Fibroblast of upper back skin (primary cell): ENCODE measurements around the gene KRT33A.
A peak's percentile ranks its signal among the peaks of the same experiment; 100 is the strongest.
"Not testable (repeated sequence)": the region's sequence is repeated elsewhere in the genome, so short reads cannot be mapped to it uniquely, and the experiment has no call there.

Experiments used
- DNase-seq: peaks from one replicate; pipeline ENCODE4 v3.0.0-alpha.2; 2013

KRT33A gene

DNA sequence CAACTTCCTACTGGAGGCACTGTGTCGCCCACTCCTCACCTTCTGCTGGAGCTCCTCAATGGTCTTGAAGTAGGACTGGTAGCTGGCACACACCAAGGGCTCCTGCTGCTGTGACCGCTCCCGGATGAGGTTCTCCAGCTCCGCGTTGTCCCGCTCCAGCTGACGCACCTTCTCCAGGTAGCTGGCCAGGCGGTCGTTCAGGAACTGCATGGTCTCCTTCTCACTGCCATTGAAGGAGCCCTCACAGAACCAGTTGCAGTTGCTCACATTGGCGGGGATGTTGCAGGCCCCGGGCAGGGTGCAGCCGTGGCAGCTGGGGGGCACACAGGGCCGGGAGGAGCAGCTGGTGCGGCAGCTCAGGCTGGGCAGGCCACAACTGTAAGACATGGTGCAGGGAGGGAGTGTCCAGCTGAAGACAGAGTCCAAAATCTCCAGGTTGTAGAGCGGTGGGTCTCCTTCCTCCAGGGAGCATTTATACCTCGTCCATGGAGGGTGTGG is at the start of gene KRT33A:
Gene KRT33A, minus strand, starts transcription at position 448 of the 498 bp plus-strand sequence. Its CDS starts 61 bp downstream, at position 387.
- not testable (repeated sequence) for DNase-seq

DNA sequence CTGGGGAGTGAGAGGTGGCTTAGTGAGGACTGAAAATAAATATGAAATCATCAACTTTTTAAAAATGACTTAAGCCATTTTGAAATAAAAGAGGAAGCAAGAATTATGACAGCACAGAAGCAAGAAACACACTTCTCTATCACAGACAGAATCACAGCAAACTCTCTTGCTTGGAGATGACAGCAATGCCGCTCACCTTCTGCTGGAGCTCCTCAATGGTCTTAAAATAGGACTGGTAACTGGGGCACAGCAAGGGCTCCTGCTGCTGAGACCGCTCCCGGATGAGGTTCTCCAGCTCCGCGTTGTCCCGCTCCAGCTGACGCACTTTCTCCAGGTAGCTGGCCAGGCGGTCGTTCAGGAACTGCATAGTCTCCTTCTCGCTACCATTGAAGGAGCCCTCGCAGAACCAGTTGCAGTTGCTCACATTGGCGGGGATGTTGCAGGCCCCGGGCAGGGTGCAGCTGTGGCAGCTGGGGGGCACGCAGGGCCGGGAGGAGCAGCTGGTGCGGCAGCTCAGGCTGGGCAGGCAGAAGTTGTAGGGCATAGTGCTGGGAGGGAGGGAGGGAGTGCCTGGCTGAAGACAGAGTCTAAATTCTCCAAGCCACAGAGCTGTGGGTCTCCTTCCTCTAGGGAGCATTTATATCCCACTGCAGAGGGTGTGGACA is 46.5 kb upstream of the KRT33A start, which contains the start of gene KRT31:
Gene KRT31, minus strand, starts transcription at position 613 of the 665 bp plus-strand sequence. Its CDS starts 69 bp downstream, at position 544.
- no peak for DNase-seq

DNA sequence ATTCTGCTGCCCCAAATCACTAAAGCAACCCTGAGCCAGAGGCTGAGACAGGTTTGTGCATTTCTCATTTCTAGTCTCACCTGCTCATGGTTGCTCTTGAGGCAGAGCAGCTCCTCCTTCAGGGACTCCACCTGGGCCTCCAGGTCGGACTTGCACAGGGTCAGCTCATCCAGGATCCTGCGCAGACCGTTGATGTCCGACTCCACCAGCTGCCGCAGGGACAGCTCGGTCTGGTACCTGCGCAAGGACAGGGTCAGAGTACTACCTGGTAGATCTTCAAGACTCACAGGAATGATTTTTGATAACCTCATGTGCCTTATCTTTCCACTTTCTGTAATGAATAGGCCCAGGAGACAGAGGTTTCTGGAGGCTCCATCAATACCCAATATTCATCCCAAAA is 45.7 kb upstream of the KRT33A start:
- DNase-seq: no peak

DNA sequence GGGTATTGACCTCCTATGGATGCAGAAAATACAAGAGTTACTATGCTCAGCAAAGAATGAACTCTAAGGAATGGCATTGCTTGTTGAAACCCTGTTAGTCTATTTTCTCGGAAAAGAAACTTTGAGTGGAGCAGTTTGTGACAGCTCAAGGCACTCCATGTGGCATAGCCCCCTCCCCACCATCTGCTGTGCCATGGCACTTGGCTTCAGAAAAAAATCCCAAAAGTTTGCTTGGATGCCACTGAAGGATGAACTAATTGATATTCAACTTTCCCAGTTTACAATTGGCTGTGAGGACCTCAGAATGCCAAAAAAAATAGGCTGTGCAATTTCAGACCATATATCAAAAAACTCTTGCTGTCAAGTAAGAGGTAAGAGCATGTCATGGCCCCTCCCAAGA is 45.0 kb upstream of the KRT33A start:
- DNase-seq: no peak

DNA sequence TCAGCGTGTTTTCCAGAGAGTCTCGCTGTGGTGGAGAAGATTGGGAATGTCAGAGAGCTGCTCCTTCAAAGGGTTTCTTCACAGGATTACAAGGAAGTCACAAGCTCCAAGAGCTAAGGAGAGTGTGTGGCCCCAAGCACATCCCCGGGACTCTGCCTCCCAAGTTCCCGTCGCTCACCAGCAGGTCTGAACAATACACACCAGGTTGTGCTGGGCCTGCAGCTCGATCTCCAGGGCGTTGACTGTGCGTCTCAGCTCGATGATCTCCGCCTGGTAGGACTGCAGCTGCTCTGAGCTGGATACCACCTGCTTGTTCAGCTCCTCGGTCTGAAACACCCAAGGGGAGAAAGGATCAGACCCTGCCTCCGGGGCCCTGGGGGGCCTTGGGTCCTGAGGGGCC is 44.4 kb upstream of the KRT33A start:
- DNase-seq: not testable (repeated sequence)

- DNase-seq: no peak
Observed at GRCh38 chr17:41394254-41394996, 43.8 kb upstream of the KRT33A start.

- no peak for DNase-seq
Observed at GRCh38 chr17:41393826-41394225, 43.2 kb upstream of the KRT33A start.

DNA sequence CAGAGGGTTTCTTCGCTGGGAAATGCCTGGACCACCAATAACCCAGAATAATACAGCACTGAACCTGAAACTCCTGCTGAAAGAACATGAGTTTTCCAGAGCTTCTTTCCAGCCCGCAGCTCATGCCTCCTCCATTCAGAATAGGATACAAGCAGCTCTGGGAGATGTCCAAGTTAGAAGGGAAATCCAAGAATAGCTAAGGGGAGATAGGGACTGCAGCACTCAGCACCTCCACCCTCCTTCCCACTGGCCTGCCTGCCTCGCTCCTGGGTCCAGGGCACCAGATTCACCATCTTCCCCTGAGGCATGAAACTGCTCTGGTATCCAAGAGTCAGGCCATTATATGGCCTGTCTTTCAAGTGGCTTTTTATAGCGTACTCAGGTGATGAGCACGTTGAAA is 42.7 kb upstream of the KRT33A start:
- DNase-seq: peak; percentile 42

GRCh38 chr17:41392278-41392677 is 41.6 kb upstream of the KRT33A start:
- no peak for DNase-seq

GRCh38 chr17:41391535-41391934 is 40.9 kb upstream of the KRT33A start:
- no peak for DNase-seq

DNA sequence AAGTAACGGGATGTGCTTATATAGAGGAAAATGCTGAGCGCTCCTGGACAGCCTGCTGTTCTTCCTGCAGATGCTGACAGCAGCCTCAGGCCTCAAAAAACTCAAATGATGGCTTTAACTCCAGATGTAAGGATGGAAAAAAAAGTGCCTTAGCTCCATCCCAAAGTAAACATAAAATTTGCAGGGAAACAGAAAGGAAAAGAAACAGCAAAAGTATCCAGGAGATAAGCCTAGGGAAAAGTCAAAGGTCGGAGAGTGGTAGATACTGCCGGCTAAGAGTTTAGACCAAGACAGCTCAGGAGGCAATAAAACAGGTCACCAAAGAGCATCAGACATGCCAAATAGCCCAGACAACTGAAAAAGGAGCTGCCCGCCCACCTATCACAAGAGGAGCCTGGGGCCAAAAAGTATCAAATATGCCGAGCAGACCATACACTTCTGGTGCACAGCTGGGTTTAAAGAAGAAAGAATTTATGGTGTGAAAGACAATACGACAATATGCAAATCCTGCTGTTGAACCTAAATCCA is 39.8 kb upstream of the KRT33A start:
- no peak for DNase-seq

GRCh38 chr17:41387670-41388069 is 37.0 kb upstream of the KRT33A start:
- DNase-seq: no peak

DNA sequence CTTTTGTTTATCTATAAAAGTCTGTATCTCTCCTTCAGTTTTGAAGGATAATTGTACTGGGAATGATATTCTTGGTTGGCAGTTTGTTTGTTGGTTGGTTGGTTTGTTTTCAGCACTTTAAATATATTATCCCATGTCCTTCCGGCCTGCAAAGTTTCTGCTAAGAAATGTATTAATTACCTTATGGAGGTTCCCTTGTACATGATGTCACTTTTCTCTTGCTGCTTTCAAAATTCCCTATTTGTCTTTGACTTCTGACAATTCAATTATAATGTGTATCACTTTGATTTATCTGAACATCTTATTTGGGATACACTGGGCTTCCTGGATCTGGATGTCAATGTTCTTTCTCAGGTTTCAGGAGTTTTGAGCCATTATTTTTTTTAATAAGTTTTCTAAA is 35.6 kb upstream of the KRT33A start:
- no peak for DNase-seq

- no peak for DNase-seq
Observed at GRCh38 chr17:41383690-41384089, 33.1 kb upstream of the KRT33A start.

DNA sequence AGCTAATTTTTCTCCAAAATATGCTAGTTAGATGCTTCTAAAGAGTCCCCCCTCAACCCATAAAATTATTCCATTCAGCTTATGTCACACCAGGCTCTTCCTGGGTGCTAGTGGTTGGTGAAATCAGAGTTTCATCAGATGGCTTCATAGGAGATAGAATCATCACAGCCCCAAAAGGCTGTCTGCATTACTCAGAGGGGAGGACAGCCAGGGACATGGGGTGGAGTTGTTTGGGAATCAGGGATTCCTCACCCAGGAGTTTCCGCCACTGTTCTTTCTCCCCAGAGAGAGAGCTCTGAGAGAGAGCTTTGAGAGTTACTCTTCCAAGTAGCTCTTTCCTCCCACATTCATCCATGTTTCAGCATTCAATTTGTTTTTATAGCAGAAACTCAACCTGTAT is 31.8 kb upstream of the KRT33A start:
- peak; percentile 51 for DNase-seq

GRCh38 chr17:41381943-41382342 is 31.3 kb upstream of the KRT33A start, which contains the start of gene KRT34:
TSS of gene KRT34 (minus strand) at chr17:41382306. CDS start at chr17:41382246, 60 bp downstream.
- not testable (repeated sequence) for DNase-seq

GRCh38 chr17:41380091-41380490 is 29.5 kb upstream of the KRT33A start:
- peak; percentile 68 for DNase-seq

DNA sequence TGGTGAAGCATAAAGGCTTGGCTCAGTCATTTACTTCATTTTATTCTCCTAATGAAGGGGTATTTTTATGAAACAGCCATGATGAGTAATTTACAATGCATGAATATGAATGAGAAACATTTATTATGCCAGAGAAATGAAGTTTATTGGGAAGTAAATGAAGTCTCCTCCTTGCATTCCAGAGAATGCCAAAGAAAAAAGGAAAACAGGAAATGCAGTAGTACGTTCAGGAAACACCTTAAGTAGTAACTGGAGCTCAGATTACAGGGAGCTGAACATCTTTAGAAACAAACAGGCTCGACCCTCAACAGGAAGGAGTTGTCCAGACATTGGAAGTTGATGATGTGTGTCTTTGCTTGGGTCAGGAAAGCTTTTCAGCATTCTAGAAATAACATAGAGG is 26.9 kb upstream of the KRT33A start:
- DNase-seq: no peak

DNA sequence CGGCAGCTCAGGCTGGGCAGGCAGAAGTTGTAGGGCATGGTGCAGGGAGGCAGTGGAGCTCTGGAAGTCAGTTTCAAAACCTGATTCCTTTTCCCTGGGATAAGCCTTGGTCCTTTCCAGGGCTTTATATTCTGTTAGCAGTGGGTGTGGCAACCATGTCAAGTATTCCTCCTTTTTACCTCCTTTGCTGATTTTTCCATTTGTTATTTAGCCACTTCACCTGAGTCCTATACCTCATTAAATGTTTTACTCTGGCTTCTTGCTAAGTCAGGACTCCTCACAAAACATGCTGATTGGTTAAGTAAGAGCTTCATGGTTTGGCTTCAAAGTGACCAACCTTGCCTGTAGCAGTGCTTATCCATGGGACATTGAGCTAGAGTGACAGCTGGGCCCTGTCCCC is 19.1 kb upstream of the KRT33A start, which contains the start of gene KRT33B:
Gene KRT33B, minus strand, starts transcription at position 101 of the 400 bp plus-strand sequence. Its CDS starts 63 bp downstream, at position 38.
- no peak for DNase-seq

DNA sequence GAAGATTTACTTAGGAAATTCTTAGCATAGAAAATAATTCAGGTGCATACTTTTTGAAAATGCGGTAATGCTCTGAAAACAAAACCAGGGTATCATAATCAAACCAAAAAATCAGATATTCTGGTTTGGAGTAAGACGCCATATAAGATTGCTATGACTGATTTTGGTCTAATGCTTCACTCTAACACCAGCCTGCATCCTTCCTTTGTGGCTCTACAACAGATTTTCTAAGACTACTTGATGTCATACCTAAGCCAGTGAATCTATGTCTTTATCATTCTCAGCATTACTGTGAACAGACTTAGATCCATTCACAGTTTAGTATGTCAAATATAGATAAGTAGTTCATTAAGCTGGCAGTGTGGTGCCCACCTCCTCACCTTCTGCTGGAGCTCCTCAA is 18.4 kb upstream of the KRT33A start:
- no peak for DNase-seq

DNA sequence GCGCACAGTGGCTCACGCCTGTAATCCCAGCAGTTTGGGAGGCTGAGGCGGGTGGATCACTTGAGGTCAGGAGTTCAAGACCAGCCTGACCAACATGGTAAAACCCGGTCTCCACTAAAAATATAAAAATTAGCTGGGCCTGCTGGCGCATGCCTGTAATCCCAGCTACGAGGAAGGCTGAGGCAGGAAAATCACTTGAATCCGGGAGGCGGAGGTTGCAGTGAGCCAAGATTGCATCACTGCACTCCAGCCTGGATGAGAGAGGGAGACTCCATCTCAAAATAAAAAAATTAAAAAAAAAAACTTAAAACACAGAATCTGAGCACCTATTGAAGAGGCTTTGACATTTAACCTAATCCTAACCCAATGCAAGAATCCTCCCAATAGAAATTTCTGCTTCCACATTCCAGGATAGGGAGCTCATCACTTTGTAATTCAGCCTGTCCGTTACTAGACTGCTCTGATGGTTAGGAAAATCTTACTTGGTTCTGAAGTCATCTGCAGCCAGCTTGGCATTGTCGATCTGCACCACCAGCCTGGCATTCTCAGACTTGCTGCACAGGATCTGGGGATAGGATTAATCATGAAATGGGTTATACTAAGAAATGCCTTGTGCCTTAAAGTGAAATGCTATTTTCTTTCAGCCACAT is 16.9 kb upstream of the KRT33A start:
- peak; percentile 71 for DNase-seq

GRCh38 chr17:41366070-41366469 is 15.4 kb upstream of the KRT33A start:
- DNase-seq: no peak

DNA sequence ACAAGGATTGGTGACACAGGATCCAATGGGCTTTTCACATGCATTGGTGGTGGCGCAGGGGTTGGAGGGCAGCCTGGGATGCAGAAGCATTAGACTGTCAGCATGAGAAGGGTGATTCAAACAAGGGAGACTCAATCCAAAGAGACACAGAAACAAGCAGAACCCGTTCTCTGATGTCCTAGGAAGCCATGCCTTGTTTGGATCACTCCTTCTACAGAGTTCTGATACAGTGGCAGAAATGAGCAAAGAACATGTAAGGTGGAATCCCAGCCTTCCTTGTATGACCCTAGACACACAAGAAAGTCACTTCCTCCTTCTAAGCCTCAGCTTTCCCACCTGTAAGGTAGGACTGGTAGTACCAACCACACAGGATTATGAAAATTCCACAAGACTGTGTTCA is 13.3 kb upstream of the KRT33A start:
- no peak for DNase-seq
